HG03558 (cell line): ENCODE measurements around the gene VPS45.
A peak's percentile ranks its signal among the peaks of the same experiment; 100 is the strongest.
"Not testable (repeated sequence)": the region's sequence is repeated elsewhere in the genome, so short reads cannot be mapped to it uniquely, and the experiment has no call there.

Source experiments
- ATAC-seq: cut with Tn5 transposase; IDR thresholded peaks from one replicate; pipeline ENCODE4 v1.9.1; 2021; ENCODE audit warnings: moderate number of reproducible peaks; ENCODE audit not compliant: unreplicated experiment; ENCODE audit errors: extremely low read depth

The VPS45 gene, protein sequence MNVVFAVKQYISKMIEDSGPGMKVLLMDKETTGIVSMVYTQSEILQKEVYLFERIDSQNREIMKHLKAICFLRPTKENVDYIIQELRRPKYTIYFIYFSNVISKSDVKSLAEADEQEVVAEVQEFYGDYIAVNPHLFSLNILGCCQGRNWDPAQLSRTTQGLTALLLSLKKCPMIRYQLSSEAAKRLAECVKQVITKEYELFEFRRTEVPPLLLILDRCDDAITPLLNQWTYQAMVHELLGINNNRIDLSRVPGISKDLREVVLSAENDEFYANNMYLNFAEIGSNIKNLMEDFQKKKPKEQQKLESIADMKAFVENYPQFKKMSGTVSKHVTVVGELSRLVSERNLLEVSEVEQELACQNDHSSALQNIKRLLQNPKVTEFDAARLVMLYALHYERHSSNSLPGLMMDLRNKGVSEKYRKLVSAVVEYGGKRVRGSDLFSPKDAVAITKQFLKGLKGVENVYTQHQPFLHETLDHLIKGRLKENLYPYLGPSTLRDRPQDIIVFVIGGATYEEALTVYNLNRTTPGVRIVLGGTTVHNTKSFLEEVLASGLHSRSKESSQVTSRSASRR

DNA sequence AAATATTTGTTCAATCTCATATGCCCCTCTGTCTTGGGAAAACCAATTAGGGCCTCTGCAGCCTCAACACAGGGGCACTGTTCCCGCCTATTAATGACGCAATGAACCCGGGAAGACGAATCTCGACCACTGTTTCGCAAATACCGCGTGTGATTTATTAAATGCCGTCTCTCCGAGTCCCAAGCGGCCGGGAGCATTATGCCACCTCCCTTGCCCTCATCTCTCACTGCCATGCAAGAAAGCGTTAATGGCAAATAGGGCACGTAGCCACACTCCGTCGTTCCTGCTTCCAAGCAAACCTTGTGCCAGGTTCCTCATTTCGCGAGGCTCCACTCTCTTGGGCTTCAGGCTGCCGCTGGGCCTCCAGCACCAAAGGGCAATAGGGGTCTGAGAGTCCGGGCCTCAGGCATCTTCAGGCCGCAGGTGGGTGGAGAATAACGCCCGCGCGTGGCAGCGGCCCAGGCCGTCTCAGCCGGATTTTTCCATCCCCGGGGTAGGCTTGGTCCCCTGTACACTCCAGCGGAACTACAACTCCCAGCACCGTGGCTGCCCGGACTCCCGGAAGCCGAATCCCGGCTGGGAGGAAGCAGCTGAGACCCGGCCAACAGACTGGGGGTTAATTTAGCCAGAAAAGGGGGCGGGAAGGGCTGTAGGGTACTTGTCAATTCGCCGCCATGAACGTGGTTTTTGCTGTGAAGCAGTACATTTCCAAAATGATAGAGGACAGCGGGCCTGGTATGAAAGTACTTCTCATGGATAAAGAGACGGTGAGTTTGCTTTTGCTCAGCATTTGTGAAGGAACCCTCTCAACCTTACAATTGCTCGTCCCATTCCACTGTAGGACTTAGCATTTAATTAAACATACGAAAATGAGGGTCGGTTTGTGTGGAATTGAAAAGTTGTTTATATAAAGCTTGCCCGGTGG, at the start of gene VPS45:
Gene VPS45, plus strand, starts transcription at position 593 of the 925 bp plus-strand sequence. Its CDS starts 82 bp downstream, at position 675.
- peak; percentile 54 for ATAC-seq

DNA sequence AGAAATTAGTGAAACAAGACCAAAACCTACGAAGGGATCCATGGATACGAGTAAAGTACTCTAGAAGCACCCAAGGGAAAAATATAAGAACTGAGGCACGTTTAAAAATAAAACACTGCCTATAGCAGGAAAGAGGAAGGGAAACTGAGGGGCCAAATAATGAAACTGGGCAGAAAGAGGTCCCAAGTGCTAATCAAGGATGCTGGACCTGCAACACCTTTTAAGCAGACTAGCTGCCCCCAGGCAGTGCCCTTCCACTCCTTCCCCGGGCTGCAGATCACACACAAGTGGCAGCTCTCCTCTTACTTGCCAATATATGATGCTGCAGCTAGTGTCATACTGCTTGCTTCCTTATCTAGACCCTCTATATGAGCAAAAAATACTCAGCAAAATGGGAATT, 49.4 kb upstream of the VPS45 start:
- ATAC-seq, result no peak

DNA sequence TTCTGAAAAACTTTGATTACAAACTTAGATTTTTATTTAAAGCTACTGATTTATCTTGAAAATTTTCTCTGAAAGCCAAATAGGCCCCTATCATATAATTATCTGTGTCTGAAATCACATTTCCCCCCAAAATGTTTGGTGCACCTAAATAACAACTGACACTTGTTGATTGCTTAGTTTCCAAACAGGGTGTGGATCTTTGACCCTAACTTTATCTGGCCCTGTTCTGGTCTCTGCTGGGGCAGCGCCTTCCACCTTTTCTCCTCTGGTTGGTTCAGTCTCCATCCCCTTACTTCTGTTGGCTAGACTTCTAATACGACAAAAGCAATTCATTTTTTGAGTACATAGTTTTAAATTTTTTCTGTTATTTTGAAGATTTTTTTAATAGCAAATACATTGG, 46.9 kb upstream of the VPS45 start:
- ATAC-seq, result no peak

DNA sequence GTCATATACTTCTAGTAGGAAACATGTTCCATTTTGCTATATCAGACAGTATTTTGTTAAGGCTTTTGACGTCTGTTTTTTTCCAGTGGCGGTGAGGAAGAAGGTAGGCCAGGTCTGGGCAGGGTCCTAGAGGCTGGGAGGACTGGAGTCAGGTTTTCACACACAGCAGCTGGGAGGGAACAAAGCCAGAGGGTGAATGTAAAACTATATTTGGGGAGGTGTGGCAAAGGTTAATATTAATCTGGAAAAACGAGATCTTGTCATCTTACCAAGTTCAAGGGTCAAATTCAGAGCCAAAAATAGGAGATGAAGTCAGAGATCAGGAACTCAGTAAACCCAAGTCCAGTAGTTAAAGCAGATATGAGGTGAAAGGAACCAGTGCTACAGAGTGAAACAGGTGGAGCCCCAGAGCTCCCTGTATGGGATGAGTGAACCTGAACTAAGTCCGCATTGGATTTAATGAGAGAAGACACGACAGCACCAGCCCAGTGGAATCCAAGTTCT, 46.3 kb upstream of the VPS45 start:
- no peak for ATAC-seq

DNA sequence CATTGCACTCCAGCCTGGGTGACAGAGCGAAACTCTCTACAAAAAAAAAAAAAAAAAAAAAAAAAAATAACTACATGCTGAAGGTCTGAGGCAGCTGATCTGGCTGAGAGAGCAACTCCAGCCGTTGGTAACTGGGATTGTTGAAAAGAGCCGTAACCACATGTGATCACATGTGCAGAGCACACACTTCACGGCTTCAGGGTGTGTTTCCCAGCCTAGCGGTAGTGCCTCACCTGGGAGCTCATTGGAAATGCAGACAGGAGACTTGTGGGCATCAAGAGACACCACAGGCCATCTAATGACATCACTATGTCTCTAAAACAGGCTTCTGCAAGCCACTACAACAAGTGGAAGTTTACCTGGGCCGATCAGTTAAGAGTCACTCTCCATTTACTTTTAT, 45.2 kb upstream of the VPS45 start:
- no peak for ATAC-seq

DNA sequence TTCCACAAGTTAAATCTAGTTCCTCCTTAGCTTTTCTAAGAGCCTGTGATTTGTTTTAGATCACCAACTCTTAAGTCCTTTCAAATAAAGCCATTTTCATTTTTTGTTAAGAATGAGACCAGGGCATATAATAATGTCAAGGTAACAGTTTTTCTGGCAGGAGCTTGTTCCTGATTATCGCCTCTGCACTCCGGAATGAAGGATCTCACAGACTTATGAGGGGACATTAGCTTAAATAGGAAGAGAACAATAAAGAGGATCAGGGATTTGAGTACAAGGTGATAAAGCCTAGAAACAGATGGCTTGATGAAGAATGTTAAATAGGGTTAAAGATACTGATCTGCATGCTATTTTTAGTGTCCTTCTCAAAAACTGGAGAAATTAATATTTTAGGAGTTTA, 43.4 kb upstream of the VPS45 start:
- ATAC-seq, result no peak

DNA sequence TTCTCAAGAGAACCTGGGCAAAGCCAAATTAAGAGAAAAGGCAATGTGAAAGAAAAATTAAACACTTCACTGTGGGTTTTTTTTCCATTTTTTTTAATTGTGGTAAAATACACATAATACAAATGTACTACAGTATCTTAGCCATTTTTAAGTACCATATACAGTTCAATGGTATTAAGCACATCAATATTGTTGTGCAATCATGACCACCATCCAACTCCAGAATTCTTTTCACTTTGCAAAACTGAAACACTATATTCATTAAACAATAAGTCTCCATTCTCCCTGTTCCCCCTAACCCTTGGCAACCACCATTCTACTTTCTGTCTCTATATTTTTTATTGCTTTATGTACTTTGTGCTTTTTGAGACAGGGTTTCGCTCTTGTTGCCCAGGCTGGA, 39.3 kb upstream of the VPS45 start:
- no peak for ATAC-seq

DNA sequence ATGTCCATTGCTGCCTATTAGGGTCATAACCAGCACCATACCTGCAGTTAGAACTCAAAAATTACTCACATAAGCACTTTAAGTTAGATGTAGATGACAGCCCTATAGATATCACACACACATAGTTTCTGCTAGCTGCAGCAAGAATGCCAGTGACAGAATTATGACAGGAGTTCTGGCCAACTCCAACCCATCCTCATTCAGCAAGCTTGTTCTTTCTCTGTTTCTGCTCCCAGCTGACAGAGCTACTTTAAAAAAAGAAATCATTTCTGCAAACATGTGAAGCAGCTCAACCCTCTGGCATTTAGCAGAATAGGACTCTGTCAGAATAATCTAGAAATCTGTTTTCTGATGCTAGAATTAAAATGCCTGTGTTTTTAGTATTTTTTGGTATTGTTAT, 33.2 kb upstream of the VPS45 start:
- ATAC-seq, result no peak

DNA sequence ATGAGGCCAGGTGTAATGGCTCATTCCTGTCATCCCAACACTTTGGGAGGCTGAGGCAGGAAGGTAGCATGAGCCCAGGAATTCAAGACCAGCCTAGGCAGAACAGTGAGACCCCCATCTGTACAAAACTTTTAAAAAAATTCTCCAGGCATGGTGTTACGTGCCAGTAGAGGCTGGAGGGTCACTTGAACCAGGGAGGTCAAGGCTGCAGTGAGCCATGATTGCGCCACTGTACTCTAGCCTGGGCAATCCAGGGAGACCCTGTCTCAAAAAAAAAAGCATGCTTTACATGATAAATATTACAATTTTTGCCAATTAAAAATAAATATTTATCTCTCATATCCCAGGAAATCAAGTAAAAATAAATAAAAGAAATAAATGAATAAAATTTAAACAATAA, 17.6 kb upstream of the VPS45 start:
- ATAC-seq, result no peak

DNA sequence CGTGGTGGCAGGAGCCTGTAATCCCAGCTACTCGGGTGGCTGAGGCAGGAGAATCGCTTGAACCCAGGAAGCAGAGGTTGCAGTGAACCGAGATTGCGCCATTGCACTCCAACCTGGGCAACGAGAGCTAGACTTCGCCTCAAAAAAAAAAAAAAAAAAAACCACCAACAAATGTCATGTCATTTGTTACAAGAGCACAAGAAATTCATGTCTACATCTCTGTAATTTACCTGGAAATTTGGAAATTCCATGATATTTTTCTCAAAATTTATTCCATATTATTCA, 16.5 kb upstream of the VPS45 start:
- no peak for ATAC-seq

DNA sequence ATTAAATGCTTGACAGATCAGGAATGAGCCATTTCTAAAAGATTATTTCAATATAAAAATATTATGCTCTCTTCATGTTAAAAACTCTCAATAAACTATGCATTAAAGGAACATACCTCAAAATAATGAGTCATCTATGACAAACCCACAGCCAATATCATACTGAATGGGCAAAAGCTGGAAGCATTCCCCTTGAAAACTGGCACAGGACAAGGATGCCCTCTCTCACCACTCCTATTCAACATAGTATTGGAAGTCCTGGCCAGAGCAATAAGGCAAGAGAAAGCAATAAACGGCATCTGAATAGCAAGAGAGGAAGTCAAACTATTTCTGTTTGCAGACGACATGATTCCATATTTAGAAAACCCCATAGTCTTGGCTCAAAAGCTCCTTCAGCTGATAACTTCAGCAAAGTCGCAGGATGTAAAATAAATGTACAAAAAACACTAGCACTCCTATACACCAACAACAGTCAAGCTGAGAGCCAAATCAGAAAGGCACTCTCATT, 15.6 kb upstream of the VPS45 start:
- not testable (repeated sequence) for ATAC-seq

DNA sequence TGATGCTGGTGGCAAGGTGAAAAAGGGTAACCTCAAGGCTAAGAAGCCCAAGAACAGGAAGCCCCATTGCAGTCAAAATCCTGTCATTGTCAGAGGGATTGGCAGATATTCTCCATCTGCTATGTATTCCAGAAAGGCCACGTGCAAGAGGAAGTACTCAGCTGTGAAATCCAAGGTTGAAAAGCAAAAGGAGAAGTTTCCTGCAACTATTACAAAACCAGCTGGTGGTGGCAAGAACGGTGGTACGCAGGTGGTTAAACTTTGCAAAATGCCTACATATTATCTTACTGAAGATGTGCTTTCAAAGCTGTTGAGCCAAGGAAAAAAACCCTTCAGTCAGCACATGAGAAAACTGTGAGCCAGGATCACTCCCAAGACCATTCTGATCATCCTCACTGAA, 13.7 kb upstream of the VPS45 start:
- no peak for ATAC-seq

DNA sequence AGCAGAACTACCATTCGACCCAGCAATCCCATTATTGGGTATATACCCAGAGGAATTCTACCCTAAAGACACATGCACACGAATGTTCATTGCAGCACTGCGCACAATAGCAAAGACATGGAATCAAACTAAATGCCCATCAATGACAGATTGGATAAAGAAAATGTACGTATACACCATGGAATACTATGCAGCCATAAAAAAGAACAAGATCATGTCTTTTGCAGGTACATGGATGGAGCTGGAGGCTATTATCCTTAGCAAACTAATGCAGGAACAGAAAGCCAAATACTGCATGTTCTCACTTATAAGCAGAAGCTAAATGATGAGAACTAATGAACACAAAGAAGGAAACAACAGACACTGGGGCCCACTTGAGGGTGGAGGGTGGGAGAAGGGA, 12.1 kb upstream of the VPS45 start:
- ATAC-seq, result not testable (repeated sequence)

DNA sequence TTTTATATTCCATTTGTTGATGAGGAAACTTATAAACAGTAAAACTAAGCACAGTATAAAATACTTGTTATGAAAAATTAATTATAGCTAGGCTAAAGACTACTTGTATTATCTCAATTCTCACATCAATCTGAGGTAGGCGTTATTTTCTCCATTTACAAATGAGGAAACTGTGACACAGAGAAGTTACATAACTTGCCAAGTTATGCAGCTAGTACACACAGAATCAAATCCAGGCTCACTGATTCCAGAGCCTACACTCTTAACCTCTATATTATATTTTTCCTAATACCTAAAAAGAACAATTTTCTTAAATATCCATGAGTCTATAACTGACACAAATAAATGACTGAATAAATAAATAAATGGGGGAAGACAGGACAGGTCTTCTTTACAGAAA, 11.2 kb upstream of the VPS45 start:
- no peak for ATAC-seq

DNA sequence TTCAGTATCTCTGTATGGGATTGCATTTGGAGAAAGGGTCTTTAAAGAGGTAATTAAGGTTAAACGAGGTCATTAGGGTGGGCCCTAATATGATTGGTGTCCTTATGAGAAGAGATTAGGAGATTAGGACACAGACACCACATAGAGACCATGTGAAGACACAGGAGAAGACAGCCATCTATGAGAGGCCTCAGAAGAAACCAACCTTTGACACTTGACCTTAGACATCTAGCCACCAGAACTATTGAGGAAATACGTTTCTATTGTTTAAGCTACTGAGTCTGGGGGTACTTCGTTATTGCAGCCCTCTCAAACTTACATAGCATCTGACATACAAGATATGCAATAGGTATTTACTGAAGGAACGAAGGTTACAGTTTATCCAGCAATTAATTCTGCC, 7.3 kb upstream of the VPS45 start:
- ATAC-seq, result no peak

DNA sequence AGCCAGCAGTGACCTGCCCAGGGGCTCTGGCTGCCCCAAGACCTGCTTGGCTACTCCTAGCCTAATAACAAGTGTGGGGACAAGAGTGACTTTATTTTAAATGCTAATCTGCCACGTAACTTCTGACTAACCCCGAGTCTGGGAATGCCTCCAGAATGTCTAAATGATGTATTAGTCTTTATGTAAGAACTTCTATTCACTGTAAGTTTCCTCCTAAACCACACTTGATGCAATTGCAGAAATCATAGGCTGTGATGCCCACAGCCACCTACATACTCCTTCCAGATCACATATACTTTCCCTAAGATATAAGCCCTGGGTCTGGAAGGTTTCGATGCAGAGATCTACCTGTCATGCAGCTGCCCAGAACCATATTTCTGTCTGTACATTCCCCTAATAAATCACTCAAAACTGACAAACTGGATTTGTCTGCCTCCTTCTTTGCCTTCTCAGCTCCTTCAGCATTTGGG, 5.9 kb upstream of the VPS45 start:
- no peak for ATAC-seq

DNA sequence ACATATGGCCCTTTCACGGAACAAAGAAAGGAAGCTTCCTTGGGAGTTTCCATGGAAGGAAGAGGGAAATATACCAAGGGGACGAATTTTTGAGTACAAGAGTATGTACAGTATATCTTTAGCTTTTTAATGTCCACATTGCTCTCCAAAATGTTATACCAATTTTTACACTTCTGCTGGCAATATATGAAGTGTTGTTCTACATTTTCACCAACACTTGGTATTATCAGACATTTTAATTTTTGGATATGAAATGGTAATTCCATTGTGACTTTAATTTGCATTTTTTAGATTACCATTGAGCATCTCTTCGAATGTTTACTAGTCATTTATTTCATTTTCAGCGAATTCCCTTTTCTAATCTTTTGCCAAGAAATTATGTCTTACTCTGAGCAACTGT, 5.5 kb upstream of the VPS45 start:
- no peak for ATAC-seq

DNA sequence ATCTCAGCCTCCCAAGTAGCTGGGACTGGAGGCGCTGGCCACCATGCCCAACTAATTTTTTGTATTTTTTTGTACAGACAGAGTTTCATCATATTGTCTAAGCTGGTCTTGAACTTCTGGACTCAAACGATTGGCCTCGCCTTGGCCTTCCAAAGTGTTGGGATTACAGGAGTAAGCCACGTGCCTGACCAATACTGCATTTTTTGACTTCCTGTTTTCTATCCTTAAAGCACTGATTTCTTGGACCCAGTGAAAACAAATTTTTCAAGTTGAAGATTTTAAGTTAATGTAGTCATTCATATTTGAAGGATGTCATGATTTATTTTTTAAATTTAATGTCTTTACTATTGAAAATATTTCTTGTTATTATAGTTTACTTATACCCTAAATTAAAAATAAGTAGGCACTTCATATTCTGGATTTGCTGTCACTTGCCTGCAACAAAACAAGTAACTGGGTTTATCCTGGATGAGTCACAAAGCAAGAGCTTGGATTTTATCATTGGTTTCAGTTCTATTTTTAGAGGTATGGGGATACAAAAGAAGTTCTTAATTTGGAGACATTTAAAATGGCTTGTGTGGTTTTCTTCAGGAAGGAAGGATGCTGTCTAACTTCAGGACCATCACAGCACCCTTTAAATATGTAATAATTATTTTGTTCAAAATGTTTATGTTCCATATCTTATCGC, 2.2 kb upstream of the VPS45 start:
- ATAC-seq, result no peak

DNA sequence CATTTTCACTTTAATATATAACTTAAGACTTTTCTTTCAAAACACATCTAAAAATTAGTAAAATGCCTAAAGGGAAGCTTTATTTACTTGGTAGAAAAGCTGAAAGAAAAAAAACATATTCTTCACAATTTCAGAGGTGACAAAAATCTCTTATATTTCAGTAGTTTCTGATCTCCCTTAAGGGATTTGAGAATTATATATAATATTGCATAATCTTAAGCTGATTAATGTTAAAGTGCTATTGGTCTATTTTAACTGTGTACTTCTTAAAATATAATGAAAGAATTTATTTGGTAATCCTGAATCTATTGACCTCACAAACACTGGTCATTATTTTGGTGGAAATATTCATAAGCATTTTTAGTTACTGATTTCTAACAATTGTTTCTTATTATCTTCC, 1.2 kb upstream of the VPS45 start:
- ATAC-seq, result no peak

DNA sequence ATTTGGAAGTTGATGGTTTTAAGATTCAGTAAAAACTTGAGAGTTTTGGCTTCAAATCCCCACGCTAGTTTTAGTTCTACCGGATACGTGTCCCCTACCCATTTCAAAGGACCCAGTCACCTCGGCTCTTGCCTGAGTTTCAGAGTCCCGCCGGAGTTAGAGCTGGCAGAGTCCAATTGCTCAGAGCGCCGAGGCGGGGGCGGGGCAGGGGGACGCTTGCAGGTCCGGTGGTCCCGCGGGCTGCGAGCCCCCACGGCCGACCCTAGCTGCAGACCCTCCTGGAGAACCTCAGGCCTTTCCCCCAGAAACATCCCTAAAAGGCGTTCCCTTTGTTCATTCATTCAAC, 765 bp upstream of the VPS45 start:
- ATAC-seq, result peak; percentile 19
